Stimulated activated naive CD4-positive, alpha-beta T cell (primary cell): Measurements from ENCODE around the gene G6PC2.

Experiments
- DNase-seq, 6 experiments: peaks; one replicate each; lab custom pipeline; 2025; lab: John Stamatoyannopoulos, UW

G6PC2 gene

GRCh38 chr2:168948621-168949212, 47.6 kb downstream of the G6PC2 start:
- DNase-seq: no peak

- DNase-seq: no peak
Observed at GRCh38 chr2:168949324-168949723, 48.2 kb downstream of the G6PC2 start.

DNA sequence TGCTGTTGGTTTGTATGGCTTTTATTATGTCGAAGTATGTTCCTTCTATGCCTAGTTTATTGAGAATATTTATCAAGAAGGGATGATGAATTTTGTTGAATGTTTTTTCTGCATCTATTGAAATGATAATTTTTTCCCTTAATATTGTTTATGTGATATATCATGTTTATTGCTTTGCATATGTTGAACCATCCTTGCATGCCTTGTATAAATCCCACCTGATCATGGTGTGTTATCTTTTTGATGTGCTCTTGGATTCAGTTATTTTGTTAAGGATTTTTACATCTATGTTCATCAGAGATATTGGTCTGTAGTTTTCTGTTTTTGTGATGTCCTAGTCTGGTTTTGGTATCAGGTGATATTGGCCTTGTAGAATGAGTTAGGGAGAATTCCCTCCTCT, 50.8 kb downstream of the G6PC2 start:
- no peak for DNase-seq

DNA sequence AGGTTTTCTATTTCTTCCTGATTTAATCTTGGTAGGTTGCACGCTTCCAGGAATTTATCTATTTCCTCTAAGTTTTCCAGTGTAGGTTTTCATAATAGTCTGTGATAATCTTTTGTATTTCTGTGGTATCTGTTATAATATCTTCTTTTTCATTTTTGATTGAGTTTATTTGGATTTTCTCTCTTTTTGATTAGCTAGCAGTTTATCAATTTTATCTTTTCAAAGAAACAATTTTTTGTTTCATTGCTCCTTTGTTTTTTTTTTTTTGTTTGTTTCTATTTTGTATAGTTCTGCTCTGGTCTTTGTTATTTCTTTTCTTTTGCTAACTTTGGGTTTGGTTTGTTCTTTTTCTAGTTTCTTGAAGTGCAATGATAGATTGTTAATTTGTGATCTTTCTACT, 51.3 kb downstream of the G6PC2 start:
- no peak for DNase-seq

DNA sequence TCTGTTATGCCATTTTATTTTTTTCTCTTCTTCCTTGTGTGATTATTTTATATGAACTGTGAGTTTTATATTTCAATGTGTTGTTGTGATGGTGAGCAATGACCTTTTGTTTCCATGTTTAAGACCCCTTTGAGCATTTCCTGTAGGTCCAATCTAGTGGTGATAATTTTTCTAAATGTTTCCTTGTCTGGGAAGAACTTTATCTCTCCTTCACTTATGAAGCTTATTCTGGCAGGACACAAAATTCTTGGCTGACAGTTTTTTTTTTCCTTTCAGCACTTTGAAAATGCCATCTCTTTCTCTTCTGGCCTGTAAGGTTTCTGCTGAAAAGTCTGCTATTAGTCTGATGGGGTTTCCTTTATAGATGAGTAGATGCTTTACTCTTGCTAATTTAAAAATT, 53.2 kb downstream of the G6PC2 start:
- no peak for DNase-seq

DNA sequence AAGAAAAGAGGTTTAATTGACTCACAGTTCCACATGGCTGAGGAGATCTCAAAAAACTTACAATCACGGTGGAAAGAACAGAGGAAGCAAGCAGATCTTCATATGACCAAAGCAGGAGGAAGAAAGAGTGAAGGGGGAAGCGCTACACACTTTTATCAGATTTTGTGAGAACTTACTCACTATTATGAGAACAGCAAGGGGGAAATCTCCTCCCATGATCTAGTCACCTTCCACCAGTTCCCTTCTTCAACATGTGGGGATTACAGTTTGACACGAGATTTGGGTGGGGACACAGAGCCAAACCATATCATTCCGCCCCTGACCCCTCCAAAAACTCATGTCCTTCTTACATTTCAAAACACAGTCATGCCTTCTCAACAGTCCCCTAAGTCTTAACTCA, 54.2 kb downstream of the G6PC2 start:
- DNase-seq: no peak

GRCh38 chr2:168956392-168956791, 55.3 kb downstream of the G6PC2 start:
- no peak for DNase-seq
